AML-193 (cell line): ENCODE results near the gene SHISA2.
"Not testable (repeated sequence)": the region's sequence is repeated elsewhere in the genome, so short reads cannot be mapped to it uniquely, and the experiment has no call there.

Source experiments
- DNase-seq, 2 experiments: peaks; one replicate each; lab custom pipeline; 2025; lab: John Stamatoyannopoulos, UW

SHISA2 gene

GRCh38 chr13:26051657-26052311 lies at the start of gene SHISA2:
Gene SHISA2 (minus strand): TSS chr13:26052016. CDS start chr13:26050975, 1,041 bp downstream.
- no peak for DNase-seq

DNA sequence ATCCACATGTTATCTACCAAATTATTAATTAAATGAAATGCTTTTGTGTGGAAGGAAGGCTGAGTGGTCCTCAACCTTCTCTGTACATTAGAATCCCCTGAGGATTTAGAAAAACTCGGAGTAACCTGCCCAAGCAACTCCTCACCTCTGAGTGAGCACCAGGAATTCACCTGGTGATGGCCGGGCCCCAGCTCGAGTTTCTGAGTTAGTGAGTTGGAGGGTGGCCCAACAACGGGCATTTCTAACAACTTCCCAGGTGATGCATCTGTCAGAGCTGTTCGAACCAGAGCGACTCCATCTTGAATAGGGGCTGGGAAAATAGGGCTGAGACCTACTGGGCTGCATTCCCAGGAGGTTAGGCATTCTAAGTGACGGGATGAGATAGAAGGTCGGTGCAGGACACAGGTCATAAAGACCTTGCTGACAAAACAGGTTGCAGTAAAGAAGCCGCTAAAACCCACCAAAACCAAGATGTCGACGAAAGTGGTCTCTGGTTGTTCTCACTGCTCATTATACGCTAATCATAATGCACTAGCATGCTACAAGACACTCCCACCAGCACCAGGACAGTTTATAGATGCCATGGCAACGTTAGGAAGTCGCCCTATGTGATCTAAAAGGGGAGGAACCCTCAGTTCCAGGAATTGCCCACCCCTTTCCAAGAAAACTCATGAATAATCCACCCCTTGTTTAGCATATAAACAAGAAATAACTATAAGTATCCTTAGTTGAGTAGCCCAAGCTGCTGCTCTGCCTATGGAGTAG lies 44.2 kb upstream of the SHISA2 start:
- no peak for DNase-seq

DNA sequence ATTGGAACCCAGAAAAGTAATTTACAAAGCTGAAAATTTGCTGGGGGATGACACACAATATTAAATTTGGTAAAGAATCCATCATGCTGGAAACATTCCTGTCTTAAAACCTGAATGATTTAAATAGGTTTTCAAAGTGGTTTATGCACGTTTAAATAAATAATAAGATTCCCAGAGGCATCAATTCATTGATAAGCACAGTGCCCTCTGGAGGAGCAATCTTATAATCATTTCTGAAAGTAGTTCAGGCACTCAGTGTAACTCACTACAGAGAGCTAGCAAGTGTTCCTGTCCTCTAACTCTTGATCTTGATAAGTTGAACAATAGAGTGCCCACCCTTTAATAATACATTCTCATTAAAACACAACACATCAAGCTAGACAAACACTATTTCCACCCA lies 43.5 kb upstream of the SHISA2 start:
- no peak for DNase-seq

GRCh38 chr13:26076821-26077220 lies 25.0 kb upstream of the SHISA2 start:
- DNase-seq, result not testable (repeated sequence)

GRCh38 chr13:26075498-26075897 lies 23.7 kb upstream of the SHISA2 start:
- DNase-seq, result no peak

GRCh38 chr13:26074706-26075105 lies 22.9 kb upstream of the SHISA2 start:
- DNase-seq, result no peak

DNA sequence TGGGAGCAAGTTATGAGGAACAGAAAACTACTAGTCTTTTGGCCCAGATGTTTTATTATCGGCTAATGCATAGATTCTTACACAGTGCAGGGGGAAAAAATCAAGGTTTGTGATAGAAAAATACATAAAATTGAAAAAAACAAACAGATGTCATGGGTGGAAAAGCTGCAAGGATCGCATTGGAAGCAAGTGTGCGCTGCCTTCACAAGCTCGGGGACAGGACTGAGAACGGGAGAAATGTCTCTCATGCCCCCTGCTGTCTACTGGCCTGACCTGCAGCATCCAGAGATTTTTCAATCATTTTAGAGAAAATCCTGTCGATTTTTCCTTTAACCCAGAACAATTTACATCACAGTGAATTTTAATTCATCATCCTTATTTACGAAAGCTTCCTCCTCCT lies 20.5 kb upstream of the SHISA2 start:
- DNase-seq, result not testable (repeated sequence)

GRCh38 chr13:26071691-26072090 lies 19.9 kb upstream of the SHISA2 start:
- no peak for DNase-seq

GRCh38 chr13:26069642-26070041 lies 17.8 kb upstream of the SHISA2 start:
- not testable (repeated sequence) for DNase-seq

DNA sequence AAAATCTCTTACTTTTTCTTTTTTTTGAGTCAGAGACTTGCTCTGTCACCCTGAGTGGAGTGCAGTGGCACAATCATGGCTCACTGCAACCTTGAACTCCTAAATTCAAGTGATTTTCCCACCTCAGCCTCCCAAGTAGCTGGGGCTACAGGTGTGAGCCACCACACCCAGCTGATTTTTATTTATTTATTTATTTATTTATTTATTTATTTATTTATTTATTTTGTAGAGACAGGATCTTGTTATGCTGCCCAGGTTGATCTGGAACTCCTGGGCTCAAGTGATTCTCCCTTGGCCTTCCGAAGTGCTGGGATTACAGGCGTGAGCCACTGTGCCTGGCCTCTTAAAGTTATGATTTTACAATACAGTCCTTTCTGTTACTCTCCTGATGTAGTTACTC lies 16.6 kb upstream of the SHISA2 start:
- not testable (repeated sequence) for DNase-seq

DNA sequence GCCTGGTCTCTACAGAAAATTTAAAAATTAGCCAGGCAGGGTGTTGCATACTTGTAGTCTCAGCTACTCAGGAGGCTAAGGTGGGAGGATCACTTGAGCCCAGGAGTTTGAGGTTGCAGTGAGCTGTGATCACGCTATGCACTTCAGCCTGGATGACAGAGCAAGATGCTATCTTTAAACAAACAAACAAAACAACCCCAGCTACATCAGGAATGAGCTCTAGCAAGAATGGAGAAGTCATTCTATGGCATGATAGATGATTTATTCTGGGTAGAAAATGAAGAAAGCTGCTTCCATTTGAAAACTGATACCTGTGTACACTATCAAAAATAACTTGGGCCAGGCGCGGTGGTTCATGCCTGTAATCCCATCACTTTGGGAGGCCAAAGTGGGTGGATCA lies 15.8 kb upstream of the SHISA2 start:
- no peak for DNase-seq

- not testable (repeated sequence) for DNase-seq
Observed at GRCh38 chr13:26066492-26066891, 14.7 kb upstream of the SHISA2 start.

DNA sequence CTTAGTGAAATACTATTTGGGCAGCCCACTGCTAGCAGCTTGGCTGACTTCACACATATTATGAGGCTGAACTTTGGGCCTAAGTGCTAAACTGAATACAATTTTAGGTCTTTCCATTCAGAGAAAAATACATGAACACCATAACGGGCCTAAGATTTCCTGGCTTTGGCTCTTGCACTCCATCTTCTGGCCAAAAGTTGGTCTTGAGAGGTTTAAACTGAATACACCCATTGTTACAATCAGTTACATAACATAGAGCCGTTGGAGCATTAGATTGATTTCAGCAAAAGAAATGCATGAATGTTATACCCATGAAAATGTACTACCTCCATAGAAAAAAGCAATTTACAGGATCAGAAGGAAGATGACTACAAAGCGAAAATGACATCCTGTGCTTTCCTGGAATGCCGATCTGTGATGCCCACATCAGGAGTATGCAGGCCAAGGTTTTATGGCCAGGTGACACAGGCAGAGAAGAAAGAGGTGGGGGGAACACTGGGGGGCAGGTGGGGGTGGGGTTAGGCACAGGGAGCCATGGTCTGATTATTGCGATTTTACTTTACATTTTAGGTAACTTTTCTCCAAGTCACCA lies 11.1 kb upstream of the SHISA2 start:
- peak; percentile 38 to 55 for DNase-seq

DNA sequence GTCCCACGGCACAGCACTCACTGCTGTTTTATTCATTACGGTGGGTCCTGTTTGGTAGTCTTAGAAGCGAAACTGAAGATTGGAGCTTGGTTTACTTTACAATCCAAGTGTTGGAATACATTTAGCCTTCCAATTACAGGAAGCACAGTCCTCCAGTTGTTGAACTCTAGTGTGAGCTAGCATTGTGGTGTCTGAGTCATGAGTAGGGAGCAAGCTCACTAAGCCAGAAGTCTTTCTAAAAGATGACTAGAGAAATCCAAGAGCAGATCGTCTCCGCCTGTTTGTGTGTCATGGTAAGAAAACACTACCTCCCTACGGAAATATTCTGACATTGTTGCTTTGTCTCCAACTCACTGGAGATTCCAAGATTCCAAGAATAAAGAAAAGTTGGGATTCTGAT lies 10.1 kb upstream of the SHISA2 start:
- no peak for DNase-seq

DNA sequence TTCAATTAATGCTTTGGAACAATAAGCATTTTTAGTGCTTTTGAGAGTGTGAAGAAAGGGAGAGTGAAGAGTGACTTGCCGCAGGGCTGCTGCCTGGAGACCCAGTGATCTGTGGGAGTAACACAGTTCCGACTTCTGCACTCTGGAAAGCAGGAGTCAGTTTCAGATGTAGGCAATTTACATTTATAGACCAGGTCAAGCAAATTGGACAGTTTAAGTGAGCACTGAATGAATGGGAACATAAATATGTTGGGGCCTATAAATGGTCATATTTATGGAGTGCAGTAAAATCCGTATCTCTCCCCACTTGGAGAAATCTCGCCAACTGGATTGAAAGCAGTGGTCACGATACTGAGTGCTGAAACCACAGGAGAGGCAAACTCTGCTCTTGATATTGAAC lies 9.4 kb upstream of the SHISA2 start:
- DNase-seq, result no peak

GRCh38 chr13:26060357-26060756 lies 8.5 kb upstream of the SHISA2 start:
- no peak for DNase-seq

GRCh38 chr13:26058704-26059103 lies 6.9 kb upstream of the SHISA2 start:
- DNase-seq, result no peak

DNA sequence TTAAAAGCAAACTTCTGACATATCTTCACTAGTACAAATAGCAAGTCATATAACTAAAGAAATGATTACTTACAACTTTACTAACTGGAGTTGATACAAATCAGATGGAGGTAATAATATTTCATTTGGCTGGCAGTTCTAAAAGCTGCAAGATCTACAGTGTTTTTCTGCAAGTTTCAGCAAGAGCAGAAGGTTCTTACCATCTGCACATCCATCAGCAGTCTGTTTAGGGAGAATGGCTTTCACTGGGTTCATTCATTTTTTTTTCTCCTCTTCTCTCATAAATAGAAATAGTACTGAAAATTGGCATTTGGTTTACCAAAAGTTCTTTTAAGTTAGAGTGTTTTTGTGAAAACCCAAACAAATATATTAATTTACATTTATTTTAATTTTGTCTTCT lies 3.1 kb upstream of the SHISA2 start:
- no peak for DNase-seq

GRCh38 chr13:26053418-26053980 lies 1.7 kb upstream of the SHISA2 start:
- DNase-seq, result no peak

GRCh38 chr13:26052337-26052736 lies 521 bp upstream of the SHISA2 start:
- no peak for DNase-seq

DNA sequence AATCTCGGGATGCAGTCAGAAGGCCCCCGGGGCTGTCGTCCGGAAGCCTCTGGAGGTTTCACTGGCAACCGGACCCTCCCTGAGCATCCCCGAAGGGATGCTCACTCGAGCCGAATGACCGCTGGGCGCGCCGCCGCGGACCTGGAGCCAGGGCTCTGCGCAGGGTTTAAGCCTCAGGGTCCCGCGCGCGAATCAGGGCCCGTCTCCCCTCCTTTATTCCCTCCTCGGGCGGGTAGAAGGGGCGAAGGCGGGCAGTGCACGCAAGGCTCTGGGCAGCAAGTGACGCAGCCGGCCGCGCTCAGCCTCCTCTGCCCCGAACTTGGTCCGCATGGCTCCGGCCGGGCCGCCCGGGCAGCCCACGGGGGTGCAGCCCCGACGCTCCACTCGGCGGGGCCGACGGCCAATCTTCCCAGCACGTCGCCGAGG lies 572 bp downstream of the SHISA2 start:
- no peak for DNase-seq

GRCh38 chr13:26050568-26051230 lies 1.1 kb downstream of the SHISA2 start:
- DNase-seq, result no peak
